Prostate gland (tissue), 2 donors: ENCODE results near the gene TBL3. TPM values are rescaled to one million over a fixed set of nuclear protein-coding genes. Genes with fewer than 3 reads are reported as not detected.
"Not testable (repeated sequence)": the region's sequence is repeated elsewhere in the genome, so short reads cannot be mapped to it uniquely, and the experiment has no call there.

ENCODE experiments used
- DNase-seq: peaks from one replicate; pipeline ENCODE4 v3.0.0-alpha.2; 2019; ENCODE audit warnings: low spot score
- H3K27ac ChIP-seq, 2 donors: fragments of 200-600 bp; sonication (generic); 2 replicates each; pipeline ENCODE4 v1.5.1; 2017 to 2019
- H3K27me3 ChIP-seq: fragments of 200-600 bp; sonication (generic); replicated peaks from 2 replicates; pipeline ENCODE4 v1.5.1; 2019; ENCODE audit not compliant: insufficient read depth
- H3K36me3 ChIP-seq, 2 donors: fragments of 200-600 bp; sonication (generic); 1 replicate in 1 of 2; 2 replicates in 1 of 2; pipeline versions ENCODE4 v1.5.1 to v1.8.1; 2017 to 2019
- H3K4me1 ChIP-seq: fragments of 200-600 bp; sonication (generic); replicated peaks from 2 replicates; pipeline ENCODE4 v1.5.1; 2019
- H3K4me3 ChIP-seq, 2 donors: fragments of 200-600 bp; sonication (generic); 2 replicates each; pipeline ENCODE4 v1.5.1; 2017 to 2019
- H3K9me3 ChIP-seq: fragments of 200-600 bp; sonication (generic); 2 replicates; pipeline ENCODE4 v1.5.1; 2017
- POLR2A ChIP-seq: fragments of 450-650 bp; IDR thresholded peaks from one replicate; pipeline ENCODE4 v1.6.1; 2016; ENCODE audit warnings: antibody characterized with exemption, mild to moderate bottlenecking
- POLR2AphosphoS5 ChIP-seq: sonication (generic); formaldehyde crosslinking; IDR thresholded peaks from one replicate; pipeline ENCODE4 v1.6.1; 2017; ENCODE audit warnings: antibody characterized with exemption
- WGBS: methylation state at CpG from one replicate; pipeline ENCODE4 v1.1.5; 2018; 5-methylcytosine and 5-hydroxymethylcytosine counted together
- intact Hi-C: fragments of 100-400 bp; cut with DNase I; formaldehyde crosslinking; loops from one replicate; pipeline ENCODE4 v1.14.2; 2022
- total RNA-seq, 2 donors: library from RNA; depleted of rRNA; stranded (reverse); fragments of >200 nt; gene quantifications; one replicate each; pipeline ENCODE4 v1.1.0, GENCODE V29; 2016
- TF ChIP-seq, protein P1 (sequence below), 4 experiments: fragments of 200-600 bp in 2 of 4; fragments of 450-650 bp in 2 of 4; sonication (generic) in 2 of 4; IDR thresholded peaks; 1 replicate in 3 of 4; 2 replicates in 1 of 4; pipeline ENCODE4 v1.5.1; 2016 to 2019; ENCODE audit warnings: antibody characterized with exemption in 4 of 4, mild to moderate bottlenecking in 2 of 4, moderate library complexity in 2 of 4

The TBL3 gene
- total RNA-seq, 2 donors from 2014 or later = 54.3 to 57.1 TPM

DNA sequence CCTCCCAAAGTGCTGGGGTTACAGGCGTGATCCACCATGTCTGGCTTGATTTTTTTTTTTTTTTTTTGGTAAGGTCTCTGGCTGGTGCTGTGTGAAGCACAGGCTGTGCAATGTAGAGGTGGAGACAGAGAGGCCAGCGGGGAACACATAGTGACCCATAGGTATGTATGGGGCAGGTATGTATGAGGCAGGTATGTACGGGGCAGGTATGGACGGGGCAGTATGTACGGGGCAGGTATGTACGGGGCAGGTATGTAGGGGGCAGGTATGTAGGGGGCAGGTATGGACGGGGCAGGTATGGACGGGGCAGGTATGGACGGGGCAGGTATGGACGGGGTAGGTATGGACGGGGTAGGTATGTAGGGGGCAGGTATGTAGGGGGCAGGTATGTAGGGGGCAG, 22.3 kb upstream of the TBL3 start:
- Histone ChIP-seq H3K27ac (no peak overlapping the region), H3K9me3 (no peaks in the 10 kb centered on the region), H3K4me3 (no peak overlapping the region), H3K27me3 (no peaks in the 10 kb centered on the region), H3K4me1 (no peaks in the 10 kb centered on the region), H3K36me3 (no peaks in the 10 kb centered on the region)
- DNase-seq = no peak
- TF ChIP-seq POLR2A = no peak
- TF ChIP-seq POLR2AphosphoS5 = no peak
- TF ChIP-seq, protein P1, sequence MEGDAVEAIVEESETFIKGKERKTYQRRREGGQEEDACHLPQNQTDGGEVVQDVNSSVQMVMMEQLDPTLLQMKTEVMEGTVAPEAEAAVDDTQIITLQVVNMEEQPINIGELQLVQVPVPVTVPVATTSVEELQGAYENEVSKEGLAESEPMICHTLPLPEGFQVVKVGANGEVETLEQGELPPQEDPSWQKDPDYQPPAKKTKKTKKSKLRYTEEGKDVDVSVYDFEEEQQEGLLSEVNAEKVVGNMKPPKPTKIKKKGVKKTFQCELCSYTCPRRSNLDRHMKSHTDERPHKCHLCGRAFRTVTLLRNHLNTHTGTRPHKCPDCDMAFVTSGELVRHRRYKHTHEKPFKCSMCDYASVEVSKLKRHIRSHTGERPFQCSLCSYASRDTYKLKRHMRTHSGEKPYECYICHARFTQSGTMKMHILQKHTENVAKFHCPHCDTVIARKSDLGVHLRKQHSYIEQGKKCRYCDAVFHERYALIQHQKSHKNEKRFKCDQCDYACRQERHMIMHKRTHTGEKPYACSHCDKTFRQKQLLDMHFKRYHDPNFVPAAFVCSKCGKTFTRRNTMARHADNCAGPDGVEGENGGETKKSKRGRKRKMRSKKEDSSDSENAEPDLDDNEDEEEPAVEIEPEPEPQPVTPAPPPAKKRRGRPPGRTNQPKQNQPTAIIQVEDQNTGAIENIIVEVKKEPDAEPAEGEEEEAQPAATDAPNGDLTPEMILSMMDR (IDR thresholded peaks at IDR 0.05) = no peak
- intact Hi-C loops = no loop called here
- WGBS = 86% methylated on average over 11 of the region's 11 CpGs

DNA sequence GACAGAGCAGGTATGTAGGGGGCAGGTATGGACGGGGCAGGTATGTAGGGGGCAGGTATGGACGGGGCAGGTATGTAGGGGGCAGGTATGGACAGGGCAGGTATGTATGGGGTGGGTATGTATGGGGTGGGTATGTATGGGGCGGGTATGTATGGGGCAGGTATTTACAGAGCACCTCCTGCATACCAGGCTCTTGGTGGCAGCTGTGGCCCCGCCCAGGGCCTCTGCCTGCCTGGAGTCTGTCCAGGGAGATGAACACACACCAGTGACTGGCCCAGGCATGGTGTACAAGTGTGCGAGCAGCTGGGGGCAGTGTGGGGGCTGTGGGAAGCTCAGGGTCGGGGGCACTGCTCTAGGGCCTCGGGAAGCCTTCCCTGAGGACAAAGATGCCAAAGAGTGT, 21.8 kb upstream of the TBL3 start:
- intact Hi-C loops = no loop called here
- H3K4me3 ChIP-seq = no peak overlapping the region
- TF ChIP-seq, protein P1 (IDR thresholded peaks at IDR 0.05) = no peak
- H3K27ac ChIP-seq = no peak overlapping the region
- WGBS = 33% methylated on average over 7 of the region's 7 CpGs
- DNase-seq = no peak
- no peaks in the 10 kb centered on the region for H3K27me3 ChIP-seq
- no peaks in the 10 kb centered on the region for H3K9me3 ChIP-seq
- no peaks in the 10 kb centered on the region for H3K36me3 ChIP-seq
- H3K4me1 ChIP-seq = no peaks in the 10 kb centered on the region

DNA sequence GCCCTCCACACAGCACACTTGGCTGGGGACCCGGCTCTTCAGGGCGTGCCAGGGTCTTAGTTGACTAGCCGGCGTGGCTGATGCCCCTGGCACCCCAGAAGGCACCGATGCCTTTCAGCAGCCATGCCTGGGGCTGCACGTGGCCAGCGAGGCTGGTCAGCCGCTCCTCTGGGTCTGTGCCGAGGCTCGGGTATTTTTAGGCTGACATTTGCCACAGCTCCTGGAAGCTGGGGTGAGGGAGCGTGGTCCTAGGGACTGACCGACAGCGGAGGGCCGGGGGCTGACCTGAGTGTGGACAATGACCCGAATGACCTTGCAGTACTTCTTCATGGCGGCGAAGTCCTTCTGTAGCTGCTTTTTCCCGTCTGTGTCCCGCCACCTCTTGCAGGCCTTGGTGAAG, 21.3 kb upstream of the TBL3 start:
- Histone ChIP-seq H3K27ac (no peak overlapping the region), H3K36me3 (no peaks in the 10 kb centered on the region), H3K27me3 (no peaks in the 10 kb centered on the region), H3K4me3 (no peak overlapping the region), H3K4me1 (no peaks in the 10 kb centered on the region), H3K9me3 (no peaks in the 10 kb centered on the region)
- intact Hi-C loops = no loop called here
- WGBS = 80% methylated on average over 19 of the region's 19 CpGs
- DNase-seq = no peak
- TF ChIP-seq POLR2AphosphoS5 (no peak), POLR2A (no peak)
- TF ChIP-seq, protein P1 (IDR thresholded peaks at IDR 0.05) = no peak

DNA sequence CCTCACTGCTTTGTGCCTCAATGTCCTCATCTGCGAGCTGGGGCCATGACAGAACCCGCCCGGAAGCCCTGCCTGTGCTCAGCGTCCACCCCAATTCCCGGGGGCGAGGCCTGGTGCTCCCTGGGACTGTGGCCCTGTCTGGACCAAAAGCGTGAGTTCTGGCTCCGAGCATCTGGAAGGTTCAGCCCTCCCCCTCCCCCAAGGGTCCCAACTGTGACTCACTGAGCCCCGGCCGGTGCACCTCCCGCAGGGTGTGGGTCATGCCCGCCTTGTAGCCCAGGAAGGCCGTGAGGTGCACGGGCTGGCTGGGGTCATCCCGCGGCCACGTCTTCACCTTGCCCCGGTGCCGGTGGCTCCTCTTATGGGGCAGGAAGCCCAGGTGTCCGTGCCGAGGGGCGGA, 18.1 kb upstream of the TBL3 start:
- no peaks in the 10 kb centered on the region for H3K4me1 ChIP-seq
- H3K27me3 ChIP-seq = no peaks in the 10 kb centered on the region
- no peaks in the 10 kb centered on the region for H3K36me3 ChIP-seq
- no peaks in the 10 kb centered on the region for H3K9me3 ChIP-seq
- DNase-seq = no peak
- no peak overlapping the region for H3K4me3 ChIP-seq
- no peak overlapping the region for H3K27ac ChIP-seq
- WGBS = 94% methylated on average over 21 of the region's 22 CpGs
- TF ChIP-seq, protein P1 (IDR thresholded peaks at IDR 0.05) = no peak
- TF ChIP-seq POLR2AphosphoS5 = no peak
- TF ChIP-seq POLR2A = no peak
- intact Hi-C loops = no loop called here

DNA sequence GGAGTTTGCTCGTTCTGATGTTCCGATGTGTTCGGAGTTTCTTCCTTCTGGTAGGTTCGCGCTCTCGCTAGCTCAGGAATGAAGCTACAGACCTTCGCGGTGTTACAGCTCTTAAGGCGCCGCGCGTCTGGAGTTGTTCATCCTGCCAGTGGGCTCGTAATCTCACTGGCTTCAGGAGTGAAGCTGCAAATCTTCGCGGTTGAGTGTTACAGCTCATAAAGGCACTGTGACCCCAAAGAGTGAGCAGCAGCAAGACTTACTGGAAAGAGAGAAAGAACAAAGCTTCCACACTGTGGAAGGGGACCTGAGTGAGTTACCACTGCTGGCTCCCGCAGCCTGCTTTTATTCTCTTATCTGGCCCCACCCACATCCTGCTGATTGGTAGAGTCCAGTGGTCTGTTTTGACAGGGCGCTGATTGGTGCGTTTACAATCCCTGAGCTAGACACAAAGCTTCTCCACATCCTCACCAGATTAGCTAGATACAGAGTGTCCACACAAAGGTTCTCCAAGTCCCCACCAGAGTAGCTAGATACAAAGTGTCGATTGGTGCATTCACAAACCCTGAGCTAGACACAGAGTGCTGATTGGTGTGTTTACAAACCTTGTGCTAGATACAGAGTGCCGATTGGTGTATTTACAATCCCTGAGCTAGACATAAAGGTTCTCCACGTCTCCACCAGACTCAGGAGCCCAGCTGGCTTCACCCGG, 14.3 kb upstream of the TBL3 start:
- DNase-seq, H3K9me3 ChIP-seq, H3K4me3 ChIP-seq, H3K4me1 ChIP-seq, H3K27ac ChIP-seq, H3K27me3 ChIP-seq, intact Hi-C loops, H3K36me3 ChIP-seq: not testable (repeated sequence)
- WGBS = 82% methylated on average over 19 of the region's 22 CpGs

DNA sequence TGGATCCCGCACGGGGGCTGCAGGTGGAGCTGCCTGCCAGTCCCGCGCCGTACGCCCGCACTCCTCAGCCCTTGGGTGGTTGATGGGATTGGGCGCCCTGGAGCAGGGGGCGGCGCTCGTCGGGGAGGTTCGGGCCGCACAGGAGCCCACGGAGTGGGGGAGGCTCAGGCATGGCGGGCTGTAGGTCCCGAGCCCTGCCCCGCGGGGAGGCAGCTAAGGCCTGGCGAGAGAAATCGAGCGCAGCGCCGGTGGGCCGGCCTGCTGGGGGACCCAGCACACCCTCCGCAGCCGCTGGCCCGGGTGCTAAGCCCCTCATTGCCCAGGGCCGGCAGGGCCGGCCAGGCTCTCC, 13.7 kb upstream of the TBL3 start:
- intact Hi-C loops, H3K27ac ChIP-seq, H3K4me3 ChIP-seq, DNase-seq, H3K4me1 ChIP-seq, H3K9me3 ChIP-seq, H3K36me3 ChIP-seq, H3K27me3 ChIP-seq: not testable (repeated sequence)
- WGBS = 74% methylated on average over 28 of the region's 30 CpGs
